ENCODE results near the gene RAB6A.
"Not testable (repeated sequence)": the region's sequence is repeated elsewhere in the genome, so short reads cannot be mapped to it uniquely, and the experiment has no call there.

The RAB6A gene

DNA sequence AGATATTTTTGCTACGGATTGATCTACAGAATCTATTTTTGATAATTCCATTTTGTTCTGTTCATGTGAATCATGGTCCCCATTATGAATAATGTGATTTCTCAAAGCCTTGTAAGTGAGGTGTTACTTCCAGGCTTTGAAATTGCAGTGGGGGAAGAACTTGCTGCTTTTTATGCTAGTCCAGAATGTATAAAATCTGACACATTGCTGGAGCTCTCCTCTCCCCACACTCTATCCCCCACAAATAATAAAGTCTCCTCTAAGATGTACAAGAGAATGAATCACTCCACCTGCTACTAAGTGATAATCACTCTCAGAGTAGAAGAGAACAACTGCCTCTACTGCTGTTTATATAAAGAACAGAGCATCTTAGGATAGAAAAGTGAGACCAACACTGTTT, 5.9 kb upstream of the RAB6A start:
- DNase-seq (ENCODE audit: low spot score) = no peak

DNA sequence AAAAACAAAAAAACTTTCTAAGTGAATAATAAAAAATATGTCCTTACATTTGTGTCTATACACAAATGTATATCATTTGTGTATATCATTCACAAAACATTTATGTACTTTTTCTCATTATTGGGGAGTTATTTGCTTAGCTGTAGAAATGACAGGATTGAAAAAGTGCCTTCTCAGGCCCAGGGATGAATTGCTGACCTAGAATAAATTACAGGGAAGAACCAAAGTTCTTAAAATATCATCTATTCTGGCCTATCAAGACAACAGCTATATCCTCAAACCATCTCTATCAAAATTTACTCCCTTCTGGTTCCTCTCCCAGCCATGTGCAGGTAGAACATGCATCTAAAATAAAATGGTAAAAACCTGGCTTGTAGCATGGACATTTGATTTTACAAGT, 1.9 kb upstream of the RAB6A start:
- DNase-seq (ENCODE audit: low spot score) = no peak

DNA sequence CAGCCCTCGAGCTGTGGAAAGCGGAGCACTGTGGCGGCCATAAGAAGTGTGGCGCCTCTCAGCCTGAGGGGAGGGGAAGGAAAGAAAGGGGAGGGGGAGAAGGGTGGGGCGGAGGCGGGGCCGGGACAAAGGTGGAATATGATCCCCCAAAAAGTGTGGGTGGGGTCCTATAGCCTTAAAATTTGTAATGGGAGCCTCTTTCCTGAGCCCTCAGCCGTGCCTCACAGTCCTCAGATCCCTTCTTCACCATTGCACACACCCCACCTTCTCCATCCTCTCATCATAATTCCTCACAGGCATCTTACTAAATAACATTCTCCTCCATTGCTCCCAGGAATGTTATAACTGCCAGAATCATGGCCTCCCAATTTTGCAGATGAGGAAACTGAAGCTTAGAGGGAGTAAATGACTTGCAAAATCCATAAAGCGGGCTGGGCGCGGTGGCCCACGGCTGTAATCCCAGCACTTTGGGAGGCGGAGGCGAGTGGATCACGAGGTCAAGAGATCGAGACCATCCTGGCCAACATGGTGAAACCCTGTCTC, 600 bp upstream of the RAB6A start:
- no peak for DNase-seq (ENCODE audit: low spot score)

DNA sequence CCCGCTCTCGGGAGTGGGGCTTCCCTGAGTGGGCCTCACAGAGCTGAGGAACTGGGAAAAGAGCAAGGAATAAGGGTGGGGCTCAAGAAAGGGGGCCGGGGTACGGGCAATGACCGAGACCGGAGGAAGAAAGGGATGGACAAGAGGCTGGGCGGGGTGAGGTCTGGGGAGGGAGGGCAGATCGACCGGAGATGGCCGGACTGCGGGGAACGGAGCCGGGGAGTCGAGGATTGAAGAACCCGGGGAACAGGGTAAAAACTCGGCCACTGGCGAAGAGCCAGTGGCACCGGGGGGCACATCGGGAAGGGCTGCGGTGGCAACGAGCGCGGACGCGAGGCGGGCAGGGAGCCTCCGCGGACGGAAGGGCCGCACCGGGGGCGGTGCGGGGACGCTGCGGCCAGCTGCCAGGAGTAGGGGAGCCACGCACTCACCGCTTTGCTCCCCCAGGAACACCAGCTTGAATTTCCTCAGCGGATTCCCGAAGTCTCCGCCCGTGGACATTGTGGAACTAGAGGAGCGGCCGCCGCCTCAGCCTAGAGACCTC, 667 bp downstream of the RAB6A start:
- DNase-seq (ENCODE audit: low spot score) = peak; percentile 17

DNA sequence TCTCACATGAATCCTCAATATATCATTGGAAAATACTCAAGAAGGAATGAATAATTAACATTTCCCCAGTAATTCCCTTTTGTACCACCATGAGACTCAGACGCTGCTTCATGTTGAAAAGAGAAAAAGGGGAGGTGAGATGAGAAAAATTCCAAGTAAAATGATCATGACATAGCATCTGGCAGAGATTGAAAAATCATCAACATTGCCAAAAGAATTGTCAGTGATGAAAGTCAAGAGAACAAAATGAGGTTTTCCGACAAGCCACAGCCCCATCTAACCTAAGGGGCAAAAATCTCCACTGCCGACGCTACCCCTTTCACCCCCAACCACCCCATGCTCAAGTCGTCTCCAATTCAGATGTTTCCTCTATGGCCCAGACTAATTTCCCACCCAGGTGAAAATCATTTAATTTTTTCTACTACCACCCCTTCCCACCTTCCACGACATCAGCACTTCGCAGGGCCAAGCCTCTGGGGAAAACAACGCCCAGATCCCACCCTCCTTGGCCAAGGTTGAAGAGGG, 1.2 kb downstream of the RAB6A start:
- peak; percentile 10 for DNase-seq (ENCODE audit: low spot score)

DNA sequence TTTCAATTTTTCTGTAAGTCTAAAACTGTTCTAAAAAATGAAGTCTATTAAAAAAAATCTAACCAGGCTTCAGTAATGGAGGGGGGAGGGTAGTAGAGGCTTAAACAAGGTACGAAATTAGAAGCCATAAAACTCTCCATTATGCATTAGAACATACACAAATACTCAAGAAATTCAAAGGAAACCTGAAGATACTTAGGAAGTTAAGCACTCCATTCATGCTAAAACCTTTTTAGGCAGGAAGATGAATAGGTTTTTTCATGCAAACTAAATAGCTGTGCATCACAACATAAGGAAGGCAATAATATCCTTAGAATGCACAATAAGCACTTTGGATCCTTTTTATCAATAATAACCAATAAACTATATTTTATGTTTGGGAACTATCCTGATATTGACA, 2.4 kb downstream of the RAB6A start:
- no peak for DNase-seq (ENCODE audit: low spot score)

DNA sequence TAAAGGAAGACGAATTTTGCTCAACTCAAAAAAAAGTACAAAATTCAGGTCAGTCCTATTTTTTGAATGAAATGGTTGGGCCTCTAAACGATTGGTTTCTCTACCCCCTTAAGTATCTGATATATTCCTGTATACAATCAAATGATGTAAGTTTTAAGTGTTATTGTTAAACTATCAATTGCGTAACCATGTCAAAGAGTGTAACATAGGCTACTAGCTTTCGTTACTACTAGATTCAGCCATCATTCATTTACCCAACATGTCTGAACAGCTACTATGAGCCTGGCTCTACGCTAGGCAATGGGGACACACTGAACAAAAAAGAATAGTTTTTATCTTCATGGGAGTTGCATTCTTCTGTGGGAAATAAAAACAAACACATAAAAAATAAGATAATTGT, 3.3 kb downstream of the RAB6A start:
- no peak for DNase-seq (ENCODE audit: low spot score)

DNA sequence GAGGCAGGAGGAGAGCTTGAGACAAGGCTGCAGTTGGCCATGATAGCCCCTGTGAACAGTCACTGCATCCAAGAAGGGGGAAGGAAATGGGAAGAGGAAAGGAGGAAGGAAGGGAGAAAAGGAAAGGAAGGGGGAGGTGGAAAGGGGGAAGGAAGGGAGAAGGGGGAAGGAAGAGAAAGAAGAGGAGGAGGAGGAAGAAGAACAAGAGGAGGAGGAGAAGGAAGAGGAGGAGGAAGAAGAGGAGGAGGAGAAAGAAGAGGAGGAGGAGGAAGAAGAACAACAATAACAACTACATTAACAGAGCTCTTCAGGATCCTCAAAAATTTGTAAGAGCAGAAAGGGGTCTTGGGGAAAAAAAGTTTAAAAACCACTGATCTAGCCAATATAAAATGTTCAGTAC, 5.2 kb downstream of the RAB6A start:
- no peak for DNase-seq (ENCODE audit: low spot score)

DNA sequence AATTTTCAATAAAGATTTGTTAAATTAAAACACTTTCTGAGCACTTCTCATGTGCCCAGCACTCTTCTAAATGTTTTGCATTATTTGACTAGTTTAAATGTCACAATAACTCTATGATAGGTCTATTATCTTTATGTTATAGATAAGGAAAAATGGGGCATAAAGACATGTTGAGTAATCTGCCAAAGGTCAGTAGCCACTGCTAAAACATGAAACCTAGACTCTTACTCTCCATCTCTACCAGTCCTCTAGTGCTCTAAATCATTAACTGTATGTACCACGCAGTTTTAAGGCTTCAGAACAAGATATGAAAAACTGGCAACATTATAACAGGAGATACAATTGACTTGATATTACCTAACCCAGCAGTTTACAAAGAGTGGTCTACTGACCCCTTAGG, 6.9 kb downstream of the RAB6A start:
- DNase-seq (ENCODE audit: low spot score) = no peak

DNA sequence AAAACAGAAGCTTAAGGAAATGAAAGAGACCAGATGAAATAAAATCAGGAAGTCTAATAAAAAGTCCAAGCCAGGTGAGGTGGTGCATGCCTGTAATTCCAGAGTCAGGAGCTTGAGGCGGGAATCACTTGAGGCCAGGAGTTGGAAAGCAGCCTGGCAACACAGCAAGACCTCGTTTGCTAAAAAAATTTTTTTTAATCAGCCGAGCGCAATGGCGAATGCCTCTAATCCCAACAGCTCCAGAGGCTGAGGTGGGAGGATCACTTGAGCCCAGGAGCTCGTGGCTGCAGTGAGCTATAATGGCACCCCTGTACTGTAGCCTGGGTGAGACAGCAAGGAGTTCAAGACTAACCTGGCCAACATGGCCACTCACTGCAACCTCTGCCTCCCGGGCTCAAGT, 8.0 kb downstream of the RAB6A start:
- DNase-seq (ENCODE audit: low spot score) = no peak

DNA sequence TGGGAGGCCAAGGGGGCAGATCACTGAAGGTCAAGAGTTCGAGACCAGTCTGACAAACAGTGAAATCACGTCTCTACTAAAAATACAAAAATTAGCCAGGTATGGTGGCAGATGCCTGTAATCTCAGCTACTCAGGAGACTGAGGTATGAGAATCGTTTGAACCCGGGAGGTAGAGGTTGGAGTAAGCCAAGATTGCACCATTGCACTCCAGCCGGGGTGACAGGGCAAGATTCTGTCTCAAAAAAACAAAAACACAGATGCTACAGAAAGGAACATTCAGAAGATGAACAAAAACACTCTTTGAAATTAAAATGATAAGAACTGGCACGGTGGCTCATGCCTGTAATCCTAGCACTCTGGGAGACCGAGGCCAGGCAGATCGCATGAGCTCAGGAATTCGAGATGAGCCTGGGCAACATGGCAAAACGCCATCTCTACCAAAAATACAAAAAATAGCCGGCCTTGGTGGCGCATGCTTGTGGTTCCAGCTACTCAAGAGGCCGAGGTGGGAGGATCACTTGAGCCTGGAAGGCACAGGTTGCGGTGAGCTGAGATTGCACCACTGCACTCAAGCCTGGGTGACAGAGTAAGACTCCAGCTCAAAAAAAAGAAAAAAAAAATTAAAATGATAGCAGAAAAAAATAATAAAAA, 8.5 kb downstream of the RAB6A start:
- DNase-seq (ENCODE audit: low spot score) = no peak

DNA sequence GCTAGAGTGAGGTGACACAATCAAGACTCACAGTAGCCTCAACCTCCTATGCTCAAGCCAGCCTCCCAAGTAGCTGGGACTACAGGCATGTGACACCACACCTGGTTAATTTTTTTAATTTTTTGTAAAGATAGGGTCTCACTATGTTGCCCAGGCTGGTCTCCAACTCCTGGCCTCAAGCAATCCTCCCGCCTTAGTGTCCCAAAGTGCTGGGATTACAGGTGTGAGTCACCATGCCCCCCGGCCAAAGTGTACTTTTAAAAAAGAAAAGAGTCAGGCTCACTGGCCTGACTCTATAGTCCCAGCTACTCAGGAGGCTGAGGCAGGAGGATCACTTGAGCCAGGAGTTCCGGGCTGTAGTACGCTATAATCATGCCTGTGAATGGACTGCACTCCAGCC, 10.0 kb downstream of the RAB6A start:
- DNase-seq (ENCODE audit: low spot score) = not testable (repeated sequence)

DNA sequence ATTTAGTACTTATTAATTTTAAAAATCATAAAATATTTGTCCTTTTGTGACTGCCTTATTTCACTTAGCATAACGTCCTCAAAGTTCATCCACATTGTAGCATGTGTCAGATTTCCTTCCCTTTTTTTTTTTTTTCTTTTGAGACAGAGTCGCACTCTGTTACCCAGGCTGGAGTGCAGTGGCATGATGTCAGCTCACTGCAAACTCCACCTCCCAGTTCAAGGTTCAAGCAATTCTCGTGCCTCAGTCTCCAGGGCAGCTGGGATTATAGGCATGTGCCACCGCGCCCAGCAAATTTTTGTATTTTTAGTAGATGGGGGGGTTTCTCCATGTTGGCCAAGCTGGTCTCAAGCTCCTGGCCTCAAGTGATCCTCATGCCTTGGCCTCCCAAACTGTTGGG, 10.6 kb downstream of the RAB6A start:
- DNase-seq (ENCODE audit: low spot score) = no peak

DNA sequence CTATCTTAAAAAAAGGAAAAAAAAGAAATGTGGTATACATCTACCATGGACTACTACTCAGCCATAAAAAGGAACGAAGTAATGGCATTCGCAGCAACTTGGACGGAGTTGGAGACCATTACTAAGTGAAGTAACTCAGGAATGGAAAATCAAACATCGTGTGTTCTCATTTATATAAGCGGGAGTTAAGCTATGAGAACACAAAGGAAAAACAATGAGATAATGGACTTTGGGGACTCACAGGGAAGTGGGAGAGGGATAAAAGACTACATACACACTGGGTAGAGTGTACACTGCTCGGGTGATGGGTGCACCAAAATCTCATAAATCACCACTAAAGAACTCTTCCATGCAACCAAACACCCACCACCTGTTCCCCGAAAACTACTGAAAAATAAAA, 11.8 kb downstream of the RAB6A start:
- no peak for DNase-seq (ENCODE audit: low spot score)

DNA sequence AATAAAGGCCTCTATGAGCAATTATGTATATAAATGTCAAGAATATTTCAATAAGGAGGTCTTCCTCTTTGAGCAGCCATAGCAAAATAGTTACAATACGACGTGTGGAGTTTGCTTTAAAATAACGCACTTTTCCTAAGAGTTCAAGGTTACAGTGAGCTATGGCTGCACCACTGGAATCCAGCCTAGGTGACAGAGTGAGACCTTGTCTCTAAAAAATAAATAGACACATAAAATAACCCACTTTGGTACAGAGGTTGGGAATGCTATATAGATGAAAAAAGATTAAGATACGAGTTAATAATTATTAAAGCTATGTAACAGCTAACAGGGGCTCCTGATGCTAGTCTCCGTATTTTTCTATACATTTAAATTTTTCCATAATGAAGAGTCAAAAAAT, 12.6 kb downstream of the RAB6A start:
- DNase-seq (ENCODE audit: low spot score) = no peak

DNA sequence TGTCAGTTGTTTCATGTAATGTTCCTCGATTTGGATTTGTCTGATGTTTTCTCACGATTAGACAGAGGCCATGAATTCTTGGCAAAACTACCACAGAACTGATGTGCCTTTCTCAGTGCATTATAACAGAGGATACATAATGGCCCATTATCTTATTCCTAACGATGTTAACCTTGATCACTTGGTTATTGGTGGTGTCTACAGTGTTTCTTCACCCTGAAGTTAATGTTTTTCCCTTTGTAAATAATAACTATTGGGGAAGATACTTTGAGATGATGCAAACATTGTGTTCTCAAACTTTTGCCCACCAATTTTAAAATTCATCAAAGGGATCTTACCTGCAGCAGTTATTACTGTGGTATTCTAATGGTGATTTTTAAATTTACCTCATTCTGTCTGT, 13.1 kb downstream of the RAB6A start:
- DNase-seq (ENCODE audit: low spot score) = no peak

DNA sequence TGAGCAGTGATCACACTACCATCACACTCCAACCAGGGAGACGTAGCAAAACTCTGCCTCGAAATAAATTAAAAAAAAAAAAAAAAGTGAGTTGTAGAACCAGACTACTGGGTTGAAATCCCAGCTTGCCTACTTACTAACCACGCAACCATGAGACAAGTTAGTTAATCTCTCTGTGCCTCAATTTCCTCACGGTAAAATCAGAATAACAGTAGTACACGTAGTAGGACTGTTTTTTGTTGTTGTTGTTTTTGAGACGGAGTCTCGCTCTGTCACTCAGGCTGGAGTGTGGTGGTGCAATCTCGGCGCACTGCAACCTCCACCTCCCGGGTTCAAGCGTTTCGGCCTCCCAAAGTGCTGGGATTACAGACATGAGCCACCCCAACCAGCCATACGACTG, 14.2 kb downstream of the RAB6A start:
- DNase-seq (ENCODE audit: low spot score) = no peak

DNA sequence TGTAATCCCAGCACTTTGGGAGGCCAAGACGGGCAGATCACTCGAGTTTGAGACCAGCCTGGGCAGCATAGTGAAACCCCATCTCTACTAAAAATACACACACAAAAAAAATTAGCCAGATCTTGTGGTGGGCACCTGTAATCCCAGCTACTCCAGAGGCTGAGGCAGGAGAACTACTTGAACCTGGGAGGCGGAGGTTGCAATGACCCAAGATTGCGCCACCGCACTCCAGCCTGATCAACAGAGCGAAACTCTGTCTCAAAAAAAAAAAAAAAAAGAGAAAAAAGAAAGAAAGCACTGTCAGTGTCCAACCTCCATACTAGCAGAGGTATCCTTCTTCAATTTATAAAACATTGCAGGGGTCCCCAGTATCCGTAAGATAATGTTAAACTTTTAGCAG, 17.8 kb downstream of the RAB6A start:
- DNase-seq (ENCODE audit: low spot score) = no peak

DNA sequence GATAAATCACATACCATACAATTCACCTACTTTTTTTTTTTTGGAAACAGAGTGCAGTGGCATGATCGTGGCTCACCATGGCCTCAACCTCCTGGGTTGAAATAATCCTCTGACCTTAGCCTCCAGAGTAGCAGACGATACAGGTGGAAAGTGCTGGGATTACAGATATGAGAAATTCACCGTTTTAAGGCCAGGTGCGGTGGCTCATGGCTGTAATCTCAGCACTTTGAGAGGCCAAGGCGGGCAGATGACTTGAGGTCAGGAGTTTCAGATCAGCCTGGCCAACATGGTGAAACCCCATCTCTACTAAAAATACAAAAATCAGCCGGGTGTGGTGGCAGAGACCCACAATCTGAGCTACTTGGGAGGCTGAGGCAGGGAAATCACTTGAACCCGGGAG, 24.9 kb downstream of the RAB6A start:
- not testable (repeated sequence) for DNase-seq (ENCODE audit: low spot score)

DNA sequence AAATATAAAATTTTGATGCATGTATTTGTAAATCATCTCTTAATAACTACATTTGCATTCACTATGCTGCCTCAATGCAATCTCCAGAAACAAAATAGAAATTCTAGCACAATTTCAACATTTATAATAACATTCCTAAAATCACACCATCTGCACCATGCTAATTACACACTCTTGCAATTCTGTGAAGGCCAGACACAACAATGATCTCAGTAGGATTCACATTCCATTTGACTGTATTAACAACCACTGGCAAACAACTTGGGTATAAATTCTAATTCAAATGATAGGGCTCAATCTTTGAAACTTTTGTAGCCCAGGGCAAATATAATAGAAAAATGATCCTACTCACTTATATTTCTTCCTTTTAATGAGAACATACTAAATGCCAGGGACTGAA, 25.9 kb downstream of the RAB6A start:
- no peak for DNase-seq (ENCODE audit: low spot score)

DNA sequence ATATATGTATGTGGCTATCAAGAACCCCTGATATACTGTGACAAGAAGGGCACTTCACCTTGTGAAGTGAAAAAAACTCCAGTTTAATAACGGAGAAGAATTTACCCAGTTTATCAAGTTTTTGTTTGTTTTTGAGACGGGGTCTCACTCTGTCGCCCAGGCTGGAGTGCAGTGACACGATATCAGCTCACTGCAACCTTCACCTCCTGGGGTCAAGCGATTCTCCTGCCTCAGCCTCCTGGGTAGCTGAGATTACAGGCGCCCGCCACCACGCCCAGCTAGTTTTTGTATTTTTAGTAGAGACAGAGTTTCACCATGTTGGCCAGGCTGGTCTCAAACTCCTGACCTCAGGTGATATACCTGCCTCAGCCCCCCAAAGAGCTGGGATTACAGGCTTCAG, 26.9 kb downstream of the RAB6A start:
- not testable (repeated sequence) for DNase-seq (ENCODE audit: low spot score)

DNA sequence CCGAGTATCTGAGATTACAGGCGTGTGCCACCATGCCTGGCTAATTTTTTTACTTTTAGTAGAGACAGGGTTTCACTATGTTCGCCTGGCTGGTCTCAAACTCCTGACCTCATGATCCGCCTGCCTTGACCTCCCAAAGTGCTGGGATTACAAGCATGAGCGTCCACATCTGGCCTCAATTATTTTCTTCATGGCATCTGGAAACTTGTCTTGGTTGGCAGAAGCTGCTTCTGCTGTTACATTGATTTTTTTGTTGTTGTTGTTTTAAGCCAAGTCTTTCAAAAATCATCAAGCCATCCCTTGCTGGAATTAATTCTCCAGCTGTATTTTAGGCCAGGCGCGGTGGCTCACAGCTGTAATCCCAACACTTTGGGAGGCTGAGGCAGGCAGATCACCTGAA, 27.9 kb downstream of the RAB6A start:
- DNase-seq (ENCODE audit: low spot score) = not testable (repeated sequence)

DNA sequence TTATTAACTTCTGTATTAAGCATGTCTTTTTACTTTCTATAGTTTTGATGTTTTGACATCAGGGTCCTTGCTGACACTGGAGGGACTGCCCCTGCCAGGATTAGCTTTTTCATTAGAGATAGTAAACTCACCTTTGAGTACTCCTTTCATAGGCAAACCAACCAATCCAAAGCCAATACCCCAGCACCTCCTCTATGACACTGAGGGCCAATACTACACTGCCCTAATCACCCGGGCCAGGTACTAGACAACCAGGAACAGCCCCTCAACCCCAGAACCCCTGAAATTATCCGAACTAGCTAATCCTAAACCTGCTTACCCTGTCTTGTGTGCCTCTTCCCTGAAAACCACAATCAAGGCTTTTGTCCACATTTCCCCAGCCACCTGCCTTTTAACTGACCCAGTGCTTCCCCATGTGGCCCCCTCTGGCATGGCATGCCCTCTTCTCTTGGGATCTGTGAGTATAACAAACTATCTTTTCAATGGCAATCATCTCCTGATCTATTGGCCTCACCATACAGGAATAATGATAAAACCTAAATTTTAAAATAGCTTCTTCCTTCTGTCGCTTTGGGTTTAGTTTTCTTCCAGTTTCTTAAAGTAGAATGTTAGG, 31.2 kb downstream of the RAB6A start:
- DNase-seq (ENCODE audit: low spot score) = peak; percentile 9

Data from SK-N-DZ (cell line).